Cardiac fibroblast (primary cell): ENCODE results near the gene CCDC196.

Source experiments
- DNase-seq, 2 donors: peaks; one replicate each; pipeline versions ENCODE4 v3.0.0 to v3.0.0-alpha.2; 2010; ENCODE audit warnings: low read depth in 2 of 2
- H3K4me3 ChIP-seq, 2 donors: replicated peaks in 1 of 2; 1 replicate in 1 of 2; 2 replicates in 1 of 2; pipeline ENCODE4 v1.5.1; 2011; ENCODE audit warnings: low read depth in 2 of 2, low read length in 2 of 2, mild to moderate bottlenecking in 2 of 2, moderate library complexity in 1 of 2
- CTCF ChIP-seq: IDR thresholded peaks from one replicate; pipeline ENCODE4 v1.5.1; 2011; ENCODE audit warnings: low read depth, mild to moderate bottlenecking, low read length, inconsistent platforms

The CCDC196 gene

GRCh38 chr14:66485910-66486421, at the start of gene CCDC196:
Gene CCDC196, plus strand, starts transcription at chr14:66486371. Its CDS starts 132 bp downstream, at chr14:66486503.
- H3K4me3 ChIP-seq, result no peak within 1 kb of the TSS
- TF ChIP-seq CTCF, result no peak
- no peak for DNase-seq

GRCh38 chr14:66440801-66441200, 45.4 kb upstream of the CCDC196 start:
- DNase-seq, result no peak
- no peak for TF ChIP-seq CTCF
- H3K4me3 ChIP-seq, result no peak overlapping the region

GRCh38 chr14:66442953-66443571, 43.1 kb upstream of the CCDC196 start:
- no peak overlapping the region for H3K4me3 ChIP-seq
- TF ChIP-seq CTCF, result no peak
- no peak for DNase-seq

GRCh38 chr14:66443785-66444184, 42.4 kb upstream of the CCDC196 start:
- DNase-seq, result no peak
- H3K4me3 ChIP-seq, result no peak overlapping the region
- no peak for TF ChIP-seq CTCF

DNA sequence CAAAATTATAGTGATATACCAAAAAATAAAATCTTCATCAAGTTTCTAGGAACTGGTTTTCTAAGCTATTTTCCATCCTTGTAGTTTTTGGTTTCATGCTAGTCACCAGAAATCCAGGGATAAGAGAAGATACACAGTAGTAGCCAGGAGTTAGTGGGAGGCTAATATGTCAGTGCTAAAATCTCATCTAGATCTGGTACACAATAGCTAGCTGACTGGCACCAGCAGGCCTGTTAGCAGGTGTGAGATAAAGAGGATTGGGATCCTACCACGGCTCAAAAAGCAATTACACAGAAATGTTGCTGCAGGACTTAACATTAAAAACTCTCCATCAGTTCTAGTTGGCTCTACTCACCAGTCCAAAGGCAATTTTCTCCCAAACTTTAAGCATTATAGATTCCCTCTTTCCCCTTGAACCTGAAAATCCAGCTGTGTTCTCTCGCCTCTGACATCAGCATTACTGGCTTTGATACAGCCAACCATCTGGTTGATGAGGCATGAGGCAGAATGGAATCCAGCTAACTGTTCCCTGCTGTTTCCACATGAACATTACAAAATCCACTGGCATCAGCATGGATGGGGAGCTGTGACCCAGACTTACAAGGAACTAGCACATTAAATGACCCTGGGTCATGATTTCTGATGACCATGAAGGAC, 41.8 kb upstream of the CCDC196 start:
- peak; percentile 1 to 9 for DNase-seq
- no peak for TF ChIP-seq CTCF
- no peak overlapping the region for H3K4me3 ChIP-seq

- DNase-seq, result no peak
- no peak overlapping the region for H3K4me3 ChIP-seq
- no peak for TF ChIP-seq CTCF
These were observed 40.2 kb upstream of the CCDC196 start for GRCh38 chr14:66445936-66446335.

DNA sequence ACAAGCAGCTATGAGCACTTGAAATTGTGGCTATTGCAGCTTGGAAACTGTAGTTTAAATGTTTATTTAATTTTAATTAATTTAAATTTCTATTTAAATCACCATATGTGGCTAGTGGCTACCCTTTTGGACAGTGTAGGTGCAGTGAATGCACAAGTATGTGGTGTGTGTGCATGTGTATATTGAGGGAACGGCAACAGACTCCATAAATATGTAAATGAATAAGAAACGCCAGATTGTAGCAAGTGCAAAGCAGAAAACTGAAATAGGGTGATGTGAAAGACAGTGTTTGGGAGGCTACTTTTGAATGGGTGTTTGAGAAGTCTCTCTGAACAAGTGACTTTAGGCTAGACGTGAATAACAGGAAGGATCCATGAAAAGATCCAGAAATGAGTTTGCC, 32.7 kb upstream of the CCDC196 start:
- no peak for DNase-seq
- no peak for TF ChIP-seq CTCF
- H3K4me3 ChIP-seq, result no peak overlapping the region
